Posterior cingulate gyrus (tissue), 11 donors: Measurements from ENCODE around the gene HRH4.
A peak's percentile ranks its signal among the peaks of the same experiment; 100 is the strongest.

ENCODE experiments used
- DNase-seq, 10 donors: peaks; one replicate each; pipeline versions ENCODE4 v3.0.0 to v3.0.0-alpha.2; 2020 to 2021; ENCODE audit warnings: mixed read lengths in 3 of 10
- intact Hi-C: fragments of 100-400 bp; cut with DNase I; formaldehyde crosslinking; loops from one replicate; pipeline ENCODE4 v1.15.1; 2023

HRH4 gene

GRCh38 chr18:24460388-24460787, at the start of gene HRH4:
HRH4 (plus strand) TSS chr18:24460637; CDS start chr18:24460729, 92 bp downstream.
- DNase-seq: no peak
- intact Hi-C loops: no loop called here

- DNase-seq: peak in 4 of 10 donors; percentile 29 to 40 (median 32)
- intact Hi-C loops: loop anchor here (5.0 kb wide), 1 partner anchor 56 kb away; no protein-coding TSS in a partner anchor
These were observed 47.3 kb upstream of the HRH4 start for GRCh38 chr18:24413148-24413547.

- intact Hi-C loops: loop anchor here (5.0 kb wide), 1 partner anchor 57 kb away; no protein-coding TSS in a partner anchor
- no peak for DNase-seq
These were observed 46.0 kb upstream of the HRH4 start for GRCh38 chr18:24414349-24415003.

GRCh38 chr18:24417480-24417879, 43.0 kb upstream of the HRH4 start:
- DNase-seq: no peak
- intact Hi-C loops: no loop called here

GRCh38 chr18:24420551-24420950, 39.9 kb upstream of the HRH4 start:
- intact Hi-C loops: no loop called here
- no peak for DNase-seq

GRCh38 chr18:24421831-24422230, 38.6 kb upstream of the HRH4 start:
- intact Hi-C loops: no loop called here
- DNase-seq: no peak

GRCh38 chr18:24426073-24426397, 34.4 kb upstream of the HRH4 start:
- DNase-seq: no peak
- intact Hi-C loops: no loop called here

GRCh38 chr18:24426398-24427294, 33.8 kb upstream of the HRH4 start, which contains the start of gene IMPACT:
IMPACT (plus strand) TSS chr18:24426670; CDS start chr18:24426757, 87 bp downstream.
- intact Hi-C loops: no loop called here
- peak; percentile 63 to 96 (median 74) for DNase-seq

- intact Hi-C loops: no loop called here
- no peak for DNase-seq
These were observed 33.0 kb upstream of the HRH4 start for GRCh38 chr18:24427484-24427883.

- intact Hi-C loops: no loop called here
These were observed 31.7 kb upstream of the HRH4 start for GRCh38 chr18:24428709-24429108.

GRCh38 chr18:24429188-24429587, 31.2 kb upstream of the HRH4 start:
- intact Hi-C loops: no loop called here
- DNase-seq: no peak

More at GRCh38 chr18:24428709-24429108, 31.7 kb upstream of the HRH4 start:
- DNase-seq: no peak

- no peak for DNase-seq
- intact Hi-C loops: no loop called here
These were observed 27.8 kb upstream of the HRH4 start for GRCh38 chr18:24432618-24433017.

- intact Hi-C loops: no loop called here
- no peak for DNase-seq
These were observed 23.5 kb upstream of the HRH4 start for GRCh38 chr18:24436939-24437338.

GRCh38 chr18:24443870-24444269, 16.6 kb upstream of the HRH4 start:
- intact Hi-C loops: no loop called here
- no peak for DNase-seq

- intact Hi-C loops: no loop called here
- no peak for DNase-seq
These were observed 14.0 kb upstream of the HRH4 start for GRCh38 chr18:24446453-24446852.

- DNase-seq: no peak
- intact Hi-C loops: no loop called here
These were observed 13.4 kb upstream of the HRH4 start for GRCh38 chr18:24446953-24447538.

- DNase-seq: no peak
- intact Hi-C loops: no loop called here
These were observed 12.5 kb upstream of the HRH4 start for GRCh38 chr18:24447961-24448360.

GRCh38 chr18:24456549-24456948, 3.9 kb upstream of the HRH4 start:
- DNase-seq: no peak
- intact Hi-C loops: no loop called here

- DNase-seq: no peak
- intact Hi-C loops: no loop called here
These were observed 665 bp upstream of the HRH4 start for GRCh38 chr18:24459772-24460171.

GRCh38 chr18:24461996-24462395, 1.6 kb downstream of the HRH4 start:
- no peak for DNase-seq
- intact Hi-C loops: no loop called here
